ENCODE data around the gene PTPRN2. TPM values are rescaled to one million over a fixed set of nuclear protein-coding genes. Genes with fewer than 3 reads are reported as not detected.
A peak's percentile ranks its signal among the peaks of the same experiment; 100 is the strongest.

PTPRN2 gene
- total and polyA plus RNA-seq, 2 of the 13 experiments (the other 11 are each of a cell fraction or from before 2014, with no cell fraction given), result 2.5 to 24.2 TPM

GRCh38 chr7:157490465-157490912 is 1097.1 kb downstream of the PTPRN2 start (continued):
- no peak for TF ChIP-seq ZNF142 (CRISPR knock-in tag; IDR thresholded peaks at IDR 0.05)
- peak; percentile 84 for TF ChIP-seq MAFF (IDR thresholded peaks at IDR 0.05; ENCODE audit: low read depth, low read length)
- TF ChIP-seq MAFK (conservative IDR thresholded peaks at IDR 0.05 in 1 of 2, IDR thresholded peaks at IDR 0.05 in 1 of 2; ENCODE audit: low read length in 2 of 2), result peak; percentile 82 to 95
- no peak for TF ChIP-seq ZNF589 (CRISPR knock-in tag; conservative IDR thresholded peaks at IDR 0.05)
- no peak for TF ChIP-seq CTCF (CRISPR knock-in tag; IDR thresholded peaks at IDR 0.05)
- TF ChIP-seq ZNF282 (IDR thresholded peaks at IDR 0.05; ENCODE audit: partially characterized antibody), result no peak
- TF ChIP-seq ZNF34 (CRISPR knock-in tag; IDR thresholded peaks at IDR 0.05; ENCODE audit: borderline replicate concordance), result no peak
- TF ChIP-seq ZNF17 (CRISPR knock-in tag; IDR thresholded peaks at IDR 0.05), result no peak
- TF ChIP-seq CC2D1A (CRISPR knock-in tag; IDR thresholded peaks at IDR 0.05), result no peak
- no peak for TF ChIP-seq CBX5 (CRISPR knock-in tag; IDR thresholded peaks at IDR 0.05; ENCODE audit: borderline replicate concordance)
- TF ChIP-seq ARNT (IDR thresholded peaks at IDR 0.05), result no peak
- TF ChIP-seq SAP130 (CRISPR knock-in tag; IDR thresholded peaks at IDR 0.05; ENCODE audit: low read depth), result peak; percentile 42; the same call in 1 of the 2 replicates
- no peak for TF ChIP-seq PPARG (CRISPR knock-in tag; conservative IDR thresholded peaks at IDR 0.05)
- no peak for TF ChIP-seq ZSCAN5A (CRISPR knock-in tag; IDR thresholded peaks at IDR 0.05; ENCODE audit: borderline replicate concordance)
- no peak for TF ChIP-seq ZNF740 (CRISPR knock-in tag; IDR thresholded peaks at IDR 0.05)
- no peak for TF ChIP-seq RCOR2 (CRISPR knock-in tag; IDR thresholded peaks at IDR 0.05)
- TF ChIP-seq AGO1 (IDR thresholded peaks at IDR 0.05; ENCODE audit: low read depth, low read length, poor library complexity, severe bottlenecking), result no peak
- TF ChIP-seq JARID2 (CRISPR knock-in tag; IDR thresholded peaks at IDR 0.05; ENCODE audit: insufficient replicate concordance), result no peak
- peak; percentile 56 for TF ChIP-seq RARA (CRISPR knock-in tag; IDR thresholded peaks at IDR 0.05)
- no peak for TF ChIP-seq ZNF543 (CRISPR knock-in tag; IDR thresholded peaks at IDR 0.05)
- no peak for TF ChIP-seq TBP (CRISPR knock-in tag; IDR thresholded peaks at IDR 0.05)
- TF ChIP-seq SNAPC2 (CRISPR knock-in tag; IDR thresholded peaks at IDR 0.05), result no peak
- no peak for TF ChIP-seq MEIS1 (CRISPR knock-in tag; IDR thresholded peaks at IDR 0.05; ENCODE audit: borderline replicate concordance)
